K562 (cell line): ENCODE measurements around the gene MRPL52. TPM values are rescaled to one million over a fixed set of nuclear protein-coding genes. Genes with fewer than 3 reads are reported as not detected.
A peak's percentile ranks its signal among the peaks of the same experiment; 100 is the strongest.

ENCODE experiments used
- ARID1B ChIP-seq: fragments of 450-650 bp; IDR thresholded peaks from 2 replicates; pipeline ENCODE4 v1.6.1; 2016; ENCODE audit warnings: antibody characterized with exemption, mild to moderate bottlenecking, inconsistent platforms
- BCL6 ChIP-seq: fragments of 250-450 bp; sonication (Bioruptor Pico); IDR thresholded peaks from 2 replicates; pipeline ENCODE4 v1.4.0; 2020
- CBFA2T3 ChIP-seq: fragments of 450-650 bp; IDR thresholded peaks from 2 replicates; pipeline ENCODE4 v1.6.1; 2017
- ETV5 ChIP-seq: sonication (generic); formaldehyde crosslinking; IDR thresholded peaks from 2 replicates; pipeline ENCODE4 v1.4.0; 2020; ENCODE audit warnings: low read depth, mild to moderate bottlenecking, missing genetic modification reagents
- HMBOX1 ChIP-seq: sonication (generic); IDR thresholded peaks from 2 replicates; pipeline ENCODE4 v1.6.1; 2016
- HNRNPK ChIP-seq: fragments of 200-400 bp; formaldehyde crosslinking; IDR thresholded peaks from one replicate; pipeline ENCODE4 v1.6.1; 2018; ENCODE audit warnings: mild to moderate bottlenecking, low read depth, low read length; ENCODE audit not compliant: poor library complexity, severe bottlenecking
- KAT2B ChIP-seq: IDR thresholded peaks from one replicate; pipeline ENCODE4 v1.6.1; 2012; ENCODE audit warnings: low read depth, mild to moderate bottlenecking, control low read depth, inconsistent platforms, low read length, moderate library complexity
- NCOA6 ChIP-seq: fragments of 450-650 bp; IDR thresholded peaks from 2 replicates; pipeline ENCODE4 v1.6.1; 2017; ENCODE audit warnings: mild to moderate bottlenecking
- SMARCE1 ChIP-seq: fragments of 450-650 bp; IDR thresholded peaks from 2 replicates; pipeline ENCODE4 v1.7.1; 2016; ENCODE audit warnings: mild to moderate bottlenecking
- ZBTB33 ChIP-seq: sonication (generic); formaldehyde crosslinking; IDR thresholded peaks from 2 replicates; pipeline ENCODE4 v1.8.1; 2023; ENCODE audit warnings: mild to moderate bottlenecking, missing genetic modification reagents
- ZNF584 ChIP-seq: fragments of 200-800 bp; sonication (Bioruptor generic); IDR thresholded peaks from 2 replicates; pipeline ENCODE4 v1.6.1; 2016; ENCODE audit warnings: low read depth, mild to moderate bottlenecking, missing genetic modification characterization, missing compliant biosample characterization
- polyA plus RNA-seq, 8 experiments: library from polyadenylated mRNA; depleted of rRNA in 4 of 8; stranded (reverse) in 5 of 8; unstranded in 3 of 8; fragments of >200 nt; fragmentation: Nextera tagmentation in 2 of 8; fragmentation: Illumina TruSeq in 1 of 8; extraction: Ambion mirVana in 2 of 8; extraction: Trizol in 1 of 8; gene quantifications; 2 replicates each; pipeline versions ENCODE4 v1.2.1 to v1.2.3, GENCODE V29; 2011 to 2014; ENCODE audit warnings: inconsistent platforms in 1 of 8, missing spikeins in 1 of 8
- total RNA-seq, 7 experiments: library from RNA; depleted of rRNA in 6 of 7; stranded (reverse); fragments of >200 nt in 6 of 7; fragmentation: Illumina TruSeq in 2 of 7; extraction: Trizol in 2 of 7; gene quantifications; 2 replicates each; pipeline versions ENCODE4 v1.2.1 to v1.2.3, GENCODE V29; 2011 to 2021; ENCODE audit warnings: low replicate concordance in 1 of 7
- TF ChIP-seq, protein P1 (sequence below), 2 experiments: fragments of 450-650 bp; IDR thresholded peaks; 2 replicates each; pipeline ENCODE4 v1.6.1; 2016; ENCODE audit warnings: mild to moderate bottlenecking in 2 of 2, borderline replicate concordance in 1 of 2, low read depth in 1 of 2, moderate library complexity in 1 of 2
- TF ChIP-seq, protein P2 (sequence below): IDR thresholded peaks from 3 replicates; pipeline ENCODE4 v1.6.1; 2011; ENCODE audit warnings: borderline replicate concordance, mild to moderate bottlenecking, moderate library complexity; ENCODE audit not compliant: insufficient read length; ENCODE audit errors: extremely low read depth

The MRPL52 gene
- total and polyA plus RNA-seq, 9 of the 15 experiments (the other 6 are each of a cell fraction or from before 2014, with no cell fraction given): 56.5 to 213 (median 168) TPM

DNA sequence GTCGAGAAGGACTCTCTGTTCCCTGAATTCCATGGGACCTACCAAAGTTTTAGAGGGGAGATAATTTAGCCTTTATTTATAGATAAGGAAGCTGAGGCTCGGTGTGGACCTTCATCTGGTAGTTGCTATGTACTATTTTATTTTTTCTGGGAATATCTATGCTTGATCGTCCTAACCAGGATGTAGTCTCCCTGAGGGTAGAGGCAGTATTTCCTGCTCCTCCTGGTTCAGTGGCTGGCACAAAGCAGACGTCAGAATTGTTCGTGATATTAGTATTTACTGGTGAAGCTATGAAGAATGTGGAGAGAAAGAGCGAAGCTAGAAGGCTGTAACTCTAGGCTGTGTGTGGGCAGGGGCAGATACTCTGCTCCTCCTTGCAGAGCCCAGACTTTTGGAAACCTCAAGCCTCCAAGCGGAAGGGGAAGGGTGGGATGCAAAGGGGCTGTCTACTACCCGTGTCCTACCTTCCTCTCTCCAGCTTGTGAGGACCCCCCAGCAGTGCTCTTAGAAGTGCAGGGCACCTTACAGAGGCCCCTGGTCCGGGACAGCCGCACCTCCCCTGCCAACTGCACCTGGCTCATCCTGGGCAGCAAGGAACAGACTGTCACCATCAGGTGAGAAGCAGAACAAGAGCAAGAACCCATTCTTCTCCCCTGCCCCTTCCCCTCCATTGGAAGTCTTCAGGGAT, 43.3 kb downstream of the MRPL52 start (continued):
- TF ChIP-seq, protein P1, sequence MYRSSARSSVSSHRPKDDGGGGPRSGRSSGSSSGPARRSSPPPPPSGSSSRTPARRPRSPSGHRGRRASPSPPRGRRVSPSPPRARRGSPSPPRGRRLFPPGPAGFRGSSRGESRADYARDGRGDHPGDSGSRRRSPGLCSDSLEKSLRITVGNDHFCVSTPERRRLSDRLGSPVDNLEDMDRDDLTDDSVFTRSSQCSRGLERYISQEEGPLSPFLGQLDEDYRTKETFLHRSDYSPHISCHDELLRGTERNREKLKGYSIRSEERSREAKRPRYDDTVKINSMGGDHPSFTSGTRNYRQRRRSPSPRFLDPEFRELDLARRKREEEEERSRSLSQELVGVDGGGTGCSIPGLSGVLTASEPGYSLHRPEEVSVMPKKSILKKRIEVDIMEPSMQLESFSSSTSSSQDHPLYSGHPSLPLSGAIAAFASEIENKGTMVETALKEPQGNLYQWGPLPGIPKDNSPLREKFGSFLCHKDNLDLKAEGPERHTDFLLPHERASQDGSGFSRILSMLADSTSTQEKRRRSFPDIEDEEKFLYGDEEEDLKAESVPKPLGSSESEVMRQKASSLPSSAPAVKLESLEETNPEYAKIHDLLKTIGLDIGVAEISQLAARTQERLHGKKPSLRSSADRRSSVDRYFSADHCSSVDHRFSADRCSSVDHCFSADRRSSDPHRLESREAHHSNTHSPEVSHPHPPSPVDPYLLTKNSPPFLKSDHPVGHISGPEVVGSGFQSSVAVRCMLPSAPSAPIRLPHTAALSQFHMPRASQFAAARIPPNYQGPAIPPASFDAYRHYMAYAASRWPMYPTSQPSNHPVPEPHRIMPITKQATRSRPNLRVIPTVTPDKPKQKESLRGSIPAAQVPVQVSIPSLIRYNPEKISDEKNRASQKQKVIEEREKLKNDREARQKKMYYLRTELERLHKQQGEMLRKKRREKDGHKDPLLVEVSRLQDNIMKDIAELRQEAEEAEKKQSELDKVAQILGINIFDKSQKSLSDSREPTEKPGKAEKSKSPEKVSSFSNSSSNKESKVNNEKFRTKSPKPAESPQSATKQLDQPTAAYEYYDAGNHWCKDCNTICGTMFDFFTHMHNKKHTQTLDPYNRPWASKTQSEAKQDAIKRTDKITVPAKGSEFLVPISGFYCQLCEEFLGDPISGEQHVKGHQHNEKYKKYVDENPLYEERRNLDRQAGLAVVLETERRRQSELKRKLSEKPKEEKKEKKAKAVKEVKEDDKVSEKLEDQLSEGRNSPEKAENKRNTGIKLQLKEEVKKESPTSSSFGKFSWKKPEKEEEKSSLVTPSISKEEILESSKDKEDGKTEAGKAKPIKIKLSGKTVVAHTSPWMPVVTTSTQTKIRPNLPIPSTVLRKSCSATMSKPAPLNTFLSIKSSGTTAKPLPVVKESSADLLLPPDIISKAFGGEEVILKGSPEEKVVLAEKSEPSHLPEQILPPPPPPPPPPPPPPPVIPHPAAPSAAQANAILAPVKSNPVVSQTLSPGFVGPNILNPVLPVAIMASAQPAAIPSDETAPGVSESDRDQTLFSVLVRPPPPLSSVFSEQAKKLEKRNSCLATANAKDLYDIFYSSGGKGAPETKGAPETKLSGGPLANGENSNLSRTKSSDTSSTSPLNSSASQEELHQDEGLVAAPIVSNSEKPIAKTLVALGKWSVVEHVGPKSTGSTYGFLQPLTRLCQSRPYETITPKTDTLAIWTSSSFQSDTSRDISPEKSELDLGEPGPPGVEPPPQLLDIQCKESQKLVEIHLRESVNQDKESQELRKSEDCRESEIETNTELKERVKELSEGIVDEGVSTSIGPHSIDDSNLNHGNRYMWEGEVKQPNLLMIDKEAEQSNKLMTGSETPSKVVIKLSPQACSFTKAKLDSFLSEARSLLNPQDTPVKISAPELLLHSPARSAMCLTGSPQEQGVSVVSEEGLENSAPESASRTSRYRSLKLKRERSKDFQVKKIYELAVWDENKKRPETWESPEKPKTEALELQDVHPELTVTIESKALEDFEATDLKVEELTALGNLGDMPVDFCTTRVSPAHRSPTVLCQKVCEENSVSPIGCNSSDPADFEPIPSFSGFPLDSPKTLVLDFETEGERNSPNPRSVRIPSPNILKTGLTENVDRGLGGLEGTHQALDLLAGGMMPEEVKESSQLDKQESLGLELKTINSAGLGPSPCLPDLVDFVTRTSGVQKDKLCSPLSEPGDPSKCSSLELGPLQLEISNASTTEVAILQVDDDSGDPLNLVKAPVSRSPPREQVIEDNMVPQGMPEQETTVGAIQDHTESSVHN (IDR thresholded peaks at IDR 0.05; ENCODE audit: borderline replicate concordance in 1 of 2, low read depth in 1 of 2): no peak
- TF ChIP-seq HMBOX1 (no peak), ARID1B (no peak), CBFA2T3 (no peak), ZNF584 (CRISPR knock-in tag) (no peak), HNRNPK (no peak), ZBTB33 (CRISPR knock-in tag) (no peak), ETV5 (CRISPR knock-in tag) (0 out of 2 replicates have a peak, but pooled peaks have one; percentile 33), BCL6 (CRISPR knock-in tag) (no peak), SMARCE1 (no peak), KAT2B (no peak), NCOA6 (no peak)
- TF ChIP-seq, protein P2, sequence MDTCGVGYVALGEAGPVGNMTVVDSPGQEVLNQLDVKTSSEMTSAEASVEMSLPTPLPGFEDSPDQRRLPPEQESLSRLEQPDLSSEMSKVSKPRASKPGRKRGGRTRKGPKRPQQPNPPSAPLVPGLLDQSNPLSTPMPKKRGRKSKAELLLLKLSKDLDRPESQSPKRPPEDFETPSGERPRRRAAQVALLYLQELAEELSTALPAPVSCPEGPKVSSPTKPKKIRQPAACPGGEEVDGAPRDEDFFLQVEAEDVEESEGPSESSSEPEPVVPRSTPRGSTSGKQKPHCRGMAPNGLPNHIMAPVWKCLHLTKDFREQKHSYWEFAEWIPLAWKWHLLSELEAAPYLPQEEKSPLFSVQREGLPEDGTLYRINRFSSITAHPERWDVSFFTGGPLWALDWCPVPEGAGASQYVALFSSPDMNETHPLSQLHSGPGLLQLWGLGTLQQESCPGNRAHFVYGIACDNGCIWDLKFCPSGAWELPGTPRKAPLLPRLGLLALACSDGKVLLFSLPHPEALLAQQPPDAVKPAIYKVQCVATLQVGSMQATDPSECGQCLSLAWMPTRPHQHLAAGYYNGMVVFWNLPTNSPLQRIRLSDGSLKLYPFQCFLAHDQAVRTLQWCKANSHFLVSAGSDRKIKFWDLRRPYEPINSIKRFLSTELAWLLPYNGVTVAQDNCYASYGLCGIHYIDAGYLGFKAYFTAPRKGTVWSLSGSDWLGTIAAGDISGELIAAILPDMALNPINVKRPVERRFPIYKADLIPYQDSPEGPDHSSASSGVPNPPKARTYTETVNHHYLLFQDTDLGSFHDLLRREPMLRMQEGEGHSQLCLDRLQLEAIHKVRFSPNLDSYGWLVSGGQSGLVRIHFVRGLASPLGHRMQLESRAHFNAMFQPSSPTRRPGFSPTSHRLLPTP: no peak
